Activated CD4-positive, alpha-beta T cell treated with anti-CD3 and anti-CD28 coated beads for 48 hours (primary cell): Measurements from ENCODE around the gene GADL1.

Experiments
- DNase-seq: peaks from one replicate; pipeline ENCODE4 v3.0.0-alpha.2; 2020

Gene GADL1

GRCh38 chr3:30875505-30875904, 19.0 kb downstream of the GADL1 start:
- no peak for DNase-seq

GRCh38 chr3:30873671-30874070, 20.8 kb downstream of the GADL1 start:
- no peak for DNase-seq

- no peak for DNase-seq
Measured at GRCh38 chr3:30872879-30873278, 21.6 kb downstream of the GADL1 start.

- no peak for DNase-seq
Measured at GRCh38 chr3:30871720-30872119, 22.7 kb downstream of the GADL1 start.

- no peak for DNase-seq
Measured at GRCh38 chr3:30864836-30865235, 29.6 kb downstream of the GADL1 start.

GRCh38 chr3:30864132-30864531, 30.3 kb downstream of the GADL1 start:
- DNase-seq: no peak

GRCh38 chr3:30862004-30862403, 32.5 kb downstream of the GADL1 start:
- no peak for DNase-seq

GRCh38 chr3:30858894-30859389, 35.5 kb downstream of the GADL1 start:
- DNase-seq: no peak

- no peak for DNase-seq
Measured at GRCh38 chr3:30855400-30856292, 38.8 kb downstream of the GADL1 start.

GRCh38 chr3:30852833-30853232, 41.6 kb downstream of the GADL1 start:
- no peak for DNase-seq

GRCh38 chr3:30848087-30848779, 46.2 kb downstream of the GADL1 start:
- DNase-seq: no peak

- DNase-seq: no peak
Measured at GRCh38 chr3:30847592-30847991, 46.9 kb downstream of the GADL1 start.

GRCh38 chr3:30845606-30846005, 48.9 kb downstream of the GADL1 start:
- DNase-seq: no peak

- no peak for DNase-seq
Measured at GRCh38 chr3:30843877-30844276, 50.6 kb downstream of the GADL1 start.

GRCh38 chr3:30836141-30836540, 58.3 kb downstream of the GADL1 start:
- no peak for DNase-seq

GRCh38 chr3:30835667-30836066, 58.8 kb downstream of the GADL1 start:
- DNase-seq: no peak

GRCh38 chr3:30832961-30833575, 61.4 kb downstream of the GADL1 start:
- DNase-seq: no peak

GRCh38 chr3:30827080-30827479, 67.4 kb downstream of the GADL1 start:
- no peak for DNase-seq

- no peak for DNase-seq
Measured at GRCh38 chr3:30826531-30826942, 67.9 kb downstream of the GADL1 start.

- no peak for DNase-seq
Measured at GRCh38 chr3:30819067-30819798, 75.2 kb downstream of the GADL1 start.

- DNase-seq: no peak
Measured at GRCh38 chr3:30813734-30814133, 80.7 kb downstream of the GADL1 start.

- no peak for DNase-seq
Measured at GRCh38 chr3:30811151-30811795, 83.2 kb downstream of the GADL1 start.
